SH-SY5Y (cell line): ENCODE measurements around the gene HSPA8.

Source experiments
- GATA2 ChIP-seq: IDR thresholded peaks from 2 replicates; pipeline ENCODE4 v1.6.1; 2011; ENCODE audit warnings: mild to moderate bottlenecking, low read depth, low read length
- GATA3 ChIP-seq: IDR thresholded peaks from 2 replicates; pipeline ENCODE4 v1.6.1; 2011; ENCODE audit warnings: low read depth, mild to moderate bottlenecking, low read length, moderate library complexity

DNA sequence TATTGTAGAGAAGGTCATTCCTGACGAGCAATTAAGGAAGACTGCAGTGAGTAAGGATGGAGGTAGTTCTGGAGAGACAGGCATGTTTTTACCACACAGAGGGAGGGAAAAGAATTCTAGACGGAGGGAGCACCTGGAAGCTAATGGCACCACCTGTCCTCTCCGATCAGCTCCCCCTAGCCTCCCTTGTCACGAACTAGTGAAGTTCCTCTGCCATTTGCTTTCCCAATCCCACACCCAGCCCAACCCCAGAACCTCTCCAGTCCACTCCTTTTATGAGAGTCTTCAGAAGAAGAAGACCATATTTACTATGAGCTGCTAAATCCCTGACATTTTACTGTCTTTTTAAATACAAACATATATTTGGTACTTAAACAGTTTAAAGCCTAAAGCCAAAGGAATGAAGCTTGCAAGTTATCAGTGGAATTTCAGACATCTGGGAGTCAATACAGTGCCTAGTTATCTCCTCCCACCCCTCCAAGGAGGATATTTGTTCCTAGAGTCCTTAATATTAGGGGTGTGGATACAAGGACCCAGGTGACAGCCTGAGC lies 46.1 kb upstream of the HSPA8 start:
- TF ChIP-seq GATA2 (no peak), GATA3 (no peak)
